ENCODE data around the gene NOX4. TPM values are rescaled to one million over a fixed set of nuclear protein-coding genes. Genes with fewer than 3 reads are reported as not detected.
"Not testable (repeated sequence)": the region's sequence is repeated elsewhere in the genome, so short reads cannot be mapped to it uniquely, and the experiment has no call there.

The NOX4 gene
- polyA plus RNA-seq, 6 donors from 2014 or later, result not detected

DNA sequence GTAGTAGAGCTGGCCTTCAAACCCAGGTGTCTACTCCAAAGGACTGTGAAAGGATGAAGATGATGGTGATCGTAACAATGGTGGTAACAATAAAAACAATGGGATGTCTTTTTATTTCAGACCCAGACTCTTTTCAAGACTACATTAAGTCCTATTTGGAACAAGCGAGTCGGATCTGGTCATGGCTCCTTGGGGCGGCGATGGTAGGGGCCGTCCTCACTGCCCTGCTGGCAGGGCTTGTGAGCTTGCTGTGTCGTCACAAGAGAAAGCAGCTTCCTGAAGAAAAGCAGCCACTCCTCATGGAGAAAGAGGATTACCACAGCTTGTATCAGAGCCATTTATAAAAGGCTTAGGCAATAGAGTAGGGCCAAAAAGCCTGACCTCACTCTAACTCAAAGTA lies 196.2 kb downstream of the NOX4 start:
- not testable (repeated sequence) for ATAC-seq (ENCODE audit: low read depth in 2 of 2); H3K4me1 Mint-ChIP-seq; DNase-seq; H3K27ac Mint-ChIP-seq; H3K27me3 Mint-ChIP-seq; H3K9me3 Mint-ChIP-seq; H3K36me3 Mint-ChIP-seq; H3K4me3 Mint-ChIP-seq

DNA sequence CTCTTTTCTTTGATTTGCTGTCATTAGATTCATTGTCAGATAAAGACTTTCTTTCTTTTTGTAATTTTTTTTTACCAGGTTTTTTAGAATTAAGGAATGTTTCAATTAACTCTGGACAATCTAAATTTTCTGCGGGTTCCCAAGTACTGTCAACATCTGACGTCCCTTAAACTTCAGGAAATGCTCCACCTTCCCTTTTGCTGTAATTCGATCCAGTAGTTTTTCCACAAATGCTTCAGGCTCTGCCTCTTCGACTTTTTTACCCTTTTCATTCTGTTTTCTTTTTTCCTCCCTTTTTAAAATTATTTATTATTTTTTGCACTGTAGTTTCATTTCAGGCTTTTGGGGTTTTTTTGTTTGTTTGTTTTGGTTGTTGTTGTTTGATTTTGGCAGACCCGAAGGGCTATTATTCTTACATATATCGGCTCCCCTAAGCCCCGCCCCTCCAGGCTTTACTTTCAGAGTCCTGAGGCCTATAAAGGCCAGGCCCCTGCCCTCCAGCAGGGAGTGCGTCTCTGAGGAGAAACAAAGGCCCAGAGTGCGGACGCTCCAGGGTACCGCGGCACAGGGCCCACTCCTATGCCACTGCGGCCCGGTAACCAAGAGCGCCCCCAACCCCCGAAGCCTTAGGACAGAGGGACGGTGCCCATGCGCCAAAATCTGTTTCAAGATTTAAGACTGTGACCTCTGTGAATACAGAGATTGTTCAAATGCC lies 197.1 kb downstream of the NOX4 start:
- Mint-ChIP-seq H3K4me3 (no peak overlapping the region), H3K27ac (no peak overlapping the region), H3K4me1 (no peaks in the 10 kb centered on the region), H3K36me3 (no peaks in the 10 kb centered on the region), H3K9me3 (peaks cover 0 to 2% (median 0%) of the 10 kb centered on the region in 7 donors), H3K27me3 (no peaks in the 10 kb centered on the region)
- DNase-seq (no peak), ATAC-seq (ENCODE audit: low read depth in 2 of 2) (no peak)

DNA sequence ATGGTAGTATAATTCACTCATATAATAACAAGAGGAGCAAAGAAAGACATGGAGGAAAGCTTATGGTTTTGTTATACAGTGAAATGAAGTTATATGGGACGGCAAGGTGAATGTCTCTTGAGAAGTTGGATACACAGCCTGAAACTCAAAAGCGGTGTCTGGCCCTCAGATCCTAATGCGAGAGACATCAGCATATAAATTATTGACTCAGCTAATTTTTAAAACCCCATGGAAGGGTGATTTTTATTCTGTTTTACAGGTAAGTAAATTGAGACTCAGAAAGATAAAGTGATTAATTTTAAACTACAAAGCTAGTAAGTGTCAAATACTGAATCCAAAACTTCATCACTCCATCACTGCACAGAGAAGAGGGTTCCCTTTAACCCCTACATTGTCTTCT lies 203.2 kb downstream of the NOX4 start:
- DNase-seq; H3K36me3 Mint-ChIP-seq; ATAC-seq (ENCODE audit: low read depth in 2 of 2); H3K4me1 Mint-ChIP-seq; H3K27ac Mint-ChIP-seq; H3K27me3 Mint-ChIP-seq; H3K9me3 Mint-ChIP-seq; H3K4me3 Mint-ChIP-seq: not testable (repeated sequence)

DNA sequence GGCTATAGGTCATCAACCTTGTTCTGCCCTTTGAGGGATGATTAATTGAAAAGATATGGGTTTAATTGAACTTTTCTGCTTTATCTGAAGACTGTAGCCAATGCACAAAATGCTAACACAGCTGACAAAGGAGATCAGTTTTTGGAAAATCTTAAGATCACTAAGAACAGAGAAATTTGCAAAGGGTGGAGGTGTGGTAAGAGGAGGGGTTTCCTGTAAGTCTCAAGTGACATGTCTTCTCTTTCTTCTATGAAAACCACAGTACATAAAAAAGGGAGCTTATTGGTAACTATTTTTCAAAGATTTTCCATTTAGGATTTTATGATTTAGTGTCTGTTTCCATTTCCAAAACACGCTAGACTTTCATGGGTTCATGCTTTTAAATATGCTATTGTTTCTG lies 204.6 kb downstream of the NOX4 start:
- H3K9me3 Mint-ChIP-seq; H3K27me3 Mint-ChIP-seq; H3K4me3 Mint-ChIP-seq; H3K4me1 Mint-ChIP-seq; H3K36me3 Mint-ChIP-seq; ATAC-seq (ENCODE audit: low read depth in 2 of 2); H3K27ac Mint-ChIP-seq; DNase-seq: not testable (repeated sequence)

DNA sequence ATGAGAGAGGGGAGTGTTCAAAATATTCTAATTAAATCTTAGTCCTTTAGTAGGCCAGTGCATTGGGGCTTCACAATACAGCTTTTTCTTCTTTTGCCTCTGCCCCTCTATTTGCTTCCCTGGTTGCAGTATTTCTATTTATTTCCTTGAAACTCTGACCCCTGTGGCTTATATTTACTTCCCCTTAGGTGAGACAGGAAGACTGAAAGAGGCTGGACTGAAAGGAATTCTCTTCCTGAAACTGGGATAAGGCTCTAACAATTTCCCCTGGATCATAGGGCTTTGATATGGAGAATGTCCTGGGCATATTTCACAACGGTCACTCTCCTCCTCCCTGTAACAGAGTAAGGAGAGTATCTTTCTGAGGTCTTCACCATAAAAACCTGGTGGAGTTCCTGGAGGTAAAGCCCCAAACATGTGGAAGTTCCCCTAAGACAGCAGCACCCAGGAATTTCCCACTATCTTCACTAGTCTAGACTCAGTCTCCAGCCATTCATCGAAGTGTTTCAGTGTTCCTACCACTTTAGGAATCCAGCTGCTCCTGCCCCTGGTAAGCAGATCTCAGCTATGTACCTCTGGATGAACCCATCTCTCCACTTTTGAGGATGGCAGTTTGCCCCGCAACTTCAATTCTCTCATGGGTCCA lies 210.0 kb downstream of the NOX4 start:
- DNase-seq; H3K4me3 Mint-ChIP-seq; H3K4me1 Mint-ChIP-seq; ATAC-seq (ENCODE audit: low read depth in 2 of 2); H3K27me3 Mint-ChIP-seq; H3K27ac Mint-ChIP-seq; H3K36me3 Mint-ChIP-seq; H3K9me3 Mint-ChIP-seq: not testable (repeated sequence)

DNA sequence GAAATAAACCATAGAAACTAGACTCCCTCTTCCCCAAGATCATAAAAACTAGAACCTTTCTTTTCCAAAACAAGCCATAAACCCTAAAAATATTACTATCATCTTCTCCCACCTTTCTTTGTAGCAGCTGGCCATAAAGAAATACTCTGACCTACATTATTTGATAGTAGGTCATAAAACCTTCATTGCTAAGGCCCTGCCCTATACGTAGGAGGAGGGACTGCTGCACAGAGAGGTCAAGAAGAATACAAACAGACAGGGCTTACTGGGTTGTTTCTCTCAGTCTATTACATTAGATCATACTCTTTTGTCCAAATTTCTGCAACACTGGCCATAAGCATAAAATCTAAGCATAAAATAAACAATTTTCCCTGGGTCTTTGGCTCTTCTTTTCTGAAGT lies 212.0 kb downstream of the NOX4 start:
- DNase-seq, result no peak
- no peak overlapping the region for H3K27ac Mint-ChIP-seq
- no peaks in the 10 kb centered on the region for H3K4me1 Mint-ChIP-seq
- no peaks in the 10 kb centered on the region for H3K36me3 Mint-ChIP-seq
- H3K27me3 Mint-ChIP-seq, result no peaks in the 10 kb centered on the region
- H3K4me3 Mint-ChIP-seq, result no peak overlapping the region
- ATAC-seq (ENCODE audit: low read depth in 2 of 2), result no peak
- peaks cover 0 to 11% (median 0%) of the 10 kb centered on the region in 7 donors for H3K9me3 Mint-ChIP-seq

DNA sequence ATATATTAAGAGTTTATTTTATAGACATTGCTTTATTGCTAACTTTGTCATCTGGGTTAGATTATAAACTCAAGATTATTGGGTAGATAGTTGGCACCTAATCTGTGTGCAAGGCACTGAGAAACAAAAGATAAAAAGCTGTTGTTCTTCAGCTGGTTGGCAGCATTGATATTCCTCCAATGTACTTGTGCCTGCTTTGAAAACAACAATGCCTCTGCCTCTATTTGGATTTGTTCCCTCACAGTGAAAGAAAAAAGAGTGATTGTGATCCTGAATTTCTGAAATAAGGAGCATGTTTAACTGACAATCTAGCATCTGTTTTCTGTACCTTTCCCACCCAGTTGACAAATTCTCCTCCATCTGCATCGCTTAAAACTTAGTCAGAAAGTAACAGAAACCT lies 215.2 kb downstream of the NOX4 start:
- no peak overlapping the region for H3K27ac Mint-ChIP-seq
- H3K4me1 Mint-ChIP-seq, result no peaks in the 10 kb centered on the region
- peaks cover 0 to 11% (median 4%) of the 10 kb centered on the region in 7 donors for H3K9me3 Mint-ChIP-seq
- H3K27me3 Mint-ChIP-seq, result no peaks in the 10 kb centered on the region
- H3K4me3 Mint-ChIP-seq, result no peak overlapping the region
- no peak for DNase-seq
- no peaks in the 10 kb centered on the region for H3K36me3 Mint-ChIP-seq
- ATAC-seq (ENCODE audit: low read depth in 2 of 2), result no peak

Other genes with a start within 250 kb of the NOX4 start
- gene TRIM77, start 218.9 kb upstream of the NOX4 start, polyA plus RNA-seq (ENCODE audit: low read depth in 6 of 6), result not detected